HEK293T (cell line): Measurements from ENCODE around the gene EME1.

Experiments
- CTCF ChIA-PET: fragments of 350-600 bp; formaldehyde crosslinking; extraction: SDS; loops from one replicate; lab custom pipeline; 2021; ENCODE audit warnings: antibody characterized with exemption, inconsistent platforms; lab: Yijun Ruan, JAX
- POLR2A ChIA-PET: fragments of 350-600 bp; formaldehyde crosslinking; extraction: SDS; loops from one replicate; lab custom pipeline; 2020; ENCODE audit warnings: antibody characterized with exemption, inconsistent platforms; lab: Yijun Ruan, JAX
- DNase-seq: peaks from one replicate; pipeline ENCODE4 v3.0.0; 2012; ENCODE audit warnings: mixed read lengths; ENCODE audit errors: extremely low spot score
- ARNT ChIP-seq: fragments of 450-650 bp; IDR thresholded peaks from 2 replicates; pipeline ENCODE4 v1.6.1; 2017; ENCODE audit warnings: mild to moderate bottlenecking
- BHLHE40 ChIP-seq: fragments of 450-650 bp; IDR thresholded peaks from 2 replicates; pipeline ENCODE4 v1.6.1; 2016; ENCODE audit warnings: mild to moderate bottlenecking, moderate library complexity, borderline replicate concordance
- CTBP1 ChIP-seq: fragments of 450-650 bp; IDR thresholded peaks from 2 replicates; pipeline ENCODE4 v1.6.1; 2016; ENCODE audit warnings: borderline replicate concordance
- ELF4 ChIP-seq: fragments of 450-650 bp; IDR thresholded peaks from 2 replicates; pipeline ENCODE4 v1.6.1; 2017; ENCODE audit warnings: antibody characterized with exemption
- FOXA1 ChIP-seq: fragments of 450-650 bp; IDR thresholded peaks from 2 replicates; pipeline ENCODE4 v1.6.1; 2016; ENCODE audit warnings: mild to moderate bottlenecking
- FOXK2 ChIP-seq: fragments of 450-650 bp; IDR thresholded peaks from 2 replicates; pipeline ENCODE4 v1.6.1; 2016; ENCODE audit warnings: mild to moderate bottlenecking
- FOXM1 ChIP-seq: fragments of 450-650 bp; IDR thresholded peaks from 2 replicates; pipeline ENCODE4 v1.6.1; 2017; ENCODE audit warnings: mild to moderate bottlenecking, borderline replicate concordance
- HDGF ChIP-seq: fragments of 450-650 bp; IDR thresholded peaks from 2 replicates; pipeline ENCODE4 v1.6.1; 2017; ENCODE audit warnings: antibody characterized with exemption, borderline replicate concordance
- L3MBTL2 ChIP-seq: fragments of 450-650 bp; conservative IDR thresholded peaks from 2 replicates; pipeline ENCODE4 v1.6.1; 2016; ENCODE audit warnings: mild to moderate bottlenecking
- LEF1 ChIP-seq: fragments of 450-650 bp; IDR thresholded peaks from 2 replicates; pipeline ENCODE4 v1.6.1; 2017; ENCODE audit warnings: mild to moderate bottlenecking, borderline replicate concordance
- NFRKB ChIP-seq: fragments of 450-650 bp; IDR thresholded peaks from 2 replicates; pipeline ENCODE4 v1.6.1; 2016; ENCODE audit warnings: mild to moderate bottlenecking, moderate library complexity
- PKNOX1 ChIP-seq: fragments of 450-650 bp; IDR thresholded peaks from 2 replicates; pipeline ENCODE4 v1.6.1; 2016
- SP1 ChIP-seq: fragments of 450-650 bp; IDR thresholded peaks from 2 replicates; pipeline ENCODE4 v1.6.1; 2017
- SUZ12 ChIP-seq: fragments of 450-650 bp; IDR thresholded peaks from 2 replicates; pipeline ENCODE4 v1.6.1; 2016; ENCODE audit warnings: mild to moderate bottlenecking
- TARDBP ChIP-seq: fragments of 450-650 bp; IDR thresholded peaks from 2 replicates; pipeline ENCODE4 v1.6.1; 2016
- ZNF384 ChIP-seq: fragments of 450-650 bp; IDR thresholded peaks from 2 replicates; pipeline ENCODE4 v1.6.1; 2016

EME1 gene

GRCh38 chr17:50371526-50371925 lies 1.5 kb upstream of the EME1 start:
- ChIA-PET POLR2A (interaction anchor here (3.0 to 3.3 kb wide), 2 partner anchors 9 to 26 kb away, joined by 15 to 27 read pairs; partner anchors contain the start of gene LRRC59), CTCF (interaction anchor here (1.0 kb wide), 1 partner anchor 10 kb away, joined by 9 read pairs; no protein-coding TSS in a partner anchor)
- no peak for DNase-seq
- TF ChIP-seq FOXM1 = no peak
- no peak for TF ChIP-seq ELF4
- TF ChIP-seq NFRKB = no peak
- no peak for TF ChIP-seq BHLHE40
- TF ChIP-seq SP1 = no peak
- no peak for TF ChIP-seq HDGF
- TF ChIP-seq SUZ12 = no peak
- TF ChIP-seq FOXK2 = no peak

GRCh38 chr17:50372222-50372757 lies 739 bp upstream of the EME1 start:
- POLR2A ChIA-PET = interaction anchor here (3.0 to 3.3 kb wide), 2 partner anchors 10 to 25 kb away, joined by 15 to 27 read pairs; partner anchors contain the start of gene LRRC59

GRCh38 chr17:50373705-50374104 lies 676 bp downstream of the EME1 start:
- ChIA-PET CTCF (interaction anchor here (0.8 kb wide), 1 partner anchor 23 kb away, joined by 4 read pairs; the partner anchor contains the start of gene LRRC59), POLR2A (interaction anchor here (0.9 to 3.3 kb wide), 4 partner anchors 11 to 24 kb away, joined by 3 to 27 read pairs (median 10); partner anchors contain the start of gene LRRC59)
- DNase-seq = no peak
- TF ChIP-seq ZNF384 = no peak

More at GRCh38 chr17:50372222-50372757, 739 bp upstream of the EME1 start:
- no peak for DNase-seq
- TF ChIP-seq FOXK2 (no peak), ARNT (no peak), NFRKB (no peak), ELF4 (no peak), FOXM1 (no peak), BHLHE40 (no peak), SP1 (no peak), HDGF (no peak), ZNF384 (no peak), L3MBTL2 (no peak), PKNOX1 (no peak), TARDBP (no peak), FOXA1 (no peak), CTBP1 (no peak), SUZ12 (no peak), LEF1 (no peak)
- CTCF ChIA-PET = interaction anchor here (1.0 kb wide), 2 partner anchors 10 kb away, joined by 5 to 9 read pairs; no protein-coding TSS in a partner anchor

GRCh38 chr17:50375858-50376538 lies 3.0 kb downstream of the EME1 start:
- no peak for TF ChIP-seq PKNOX1
- TF ChIP-seq HDGF = no peak
- no peak for TF ChIP-seq BHLHE40
- no peak for TF ChIP-seq SUZ12
- no peak for TF ChIP-seq ELF4
- TF ChIP-seq LEF1 = no peak
- TF ChIP-seq CTBP1 = no peak
- no peak for TF ChIP-seq FOXK2
- no peak for TF ChIP-seq TARDBP
- no peak for TF ChIP-seq L3MBTL2
- TF ChIP-seq NFRKB = no peak
- CTCF ChIA-PET = interaction anchor here (0.6 kb wide), 2 partner anchors 21 to 198 kb away, joined by 3 read pairs; no protein-coding TSS in a partner anchor
- POLR2A ChIA-PET = interaction anchor here (0.9 to 1.2 kb wide), 2 partner anchors 14 to 21 kb away, joined by 3 read pairs; no protein-coding TSS in a partner anchor
- no peak for DNase-seq

GRCh38 chr17:50379351-50380132 lies 6.5 kb downstream of the EME1 start:
- ChIA-PET CTCF (interaction anchor here (2.1 kb wide), 1 partner anchor 18 kb away, joined by 7 read pairs; the partner anchor contains the start of gene LRRC59), POLR2A (interaction anchor here (1.1 kb wide), 1 partner anchor 18 kb away, joined by 3 read pairs; no protein-coding TSS in a partner anchor)
- no peak for DNase-seq
- TF ChIP-seq PKNOX1 (no peak), ARNT (no peak), ELF4 (no peak), LEF1 (no peak), SUZ12 (no peak), FOXM1 (no peak), L3MBTL2 (no peak), BHLHE40 (no peak), ZNF384 (no peak), FOXK2 (no peak), HDGF (no peak), TARDBP (no peak), FOXA1 (no peak), NFRKB (no peak), CTBP1 (no peak), SP1 (no peak)
